Body of pancreas (tissue), 4 donors: ENCODE results near the gene DRICH1.

Experiments used
- POLR2A ChIP-seq, 3 donors: fragments of 450-650 bp; IDR thresholded peaks; one replicate each; pipeline ENCODE4 v1.6.1; 2016; ENCODE audit warnings: antibody characterized with exemption in 3 of 3, mild to moderate bottlenecking in 2 of 3
- TF ChIP-seq, protein P1 (sequence below), 7 experiments: fragments of 450-650 bp in 4 of 7; fragments of 200-600 bp in 3 of 7; sonication (generic) in 3 of 7; IDR thresholded peaks; one replicate each; pipeline ENCODE4 v1.5.1; 2016 to 2019; ENCODE audit warnings: antibody characterized with exemption in 7 of 7

DNA sequence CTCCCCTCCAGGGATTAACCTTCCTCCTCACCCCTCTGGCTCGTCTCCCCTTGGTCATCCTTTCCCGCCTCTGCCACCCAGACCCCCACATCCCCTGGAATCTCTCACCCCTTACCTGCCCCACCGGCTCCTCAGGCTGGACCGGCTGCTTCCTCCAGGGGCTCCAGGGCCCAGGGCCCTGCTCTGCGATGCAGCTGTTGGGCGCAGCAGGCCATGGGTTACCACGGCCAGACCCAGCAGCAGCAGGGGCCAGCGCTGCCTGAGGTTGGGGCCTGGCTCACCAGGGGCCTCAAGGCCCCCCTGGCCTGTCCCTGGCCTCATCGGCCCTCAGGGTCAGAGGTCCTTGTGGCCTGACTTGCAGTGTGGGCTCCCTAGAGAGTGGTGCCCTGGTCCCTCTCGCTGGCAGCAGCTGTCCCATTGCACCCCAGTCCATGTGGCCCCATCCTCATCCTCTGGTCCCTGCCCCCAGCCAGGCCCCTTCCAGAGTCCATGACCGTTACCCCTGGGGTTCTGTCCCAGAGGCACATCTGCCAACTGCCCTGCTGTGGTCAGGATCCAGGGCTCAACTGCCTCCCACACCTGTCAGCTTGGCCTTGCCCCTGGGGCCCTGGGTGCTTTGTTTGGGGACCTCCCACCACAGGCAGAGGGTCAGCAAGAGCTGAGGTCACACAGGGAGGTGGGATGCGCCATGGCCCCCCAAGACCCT lies 52.1 kb downstream of the DRICH1 start, which contains the start of gene IGLL1:
- TF ChIP-seq, protein P1, sequence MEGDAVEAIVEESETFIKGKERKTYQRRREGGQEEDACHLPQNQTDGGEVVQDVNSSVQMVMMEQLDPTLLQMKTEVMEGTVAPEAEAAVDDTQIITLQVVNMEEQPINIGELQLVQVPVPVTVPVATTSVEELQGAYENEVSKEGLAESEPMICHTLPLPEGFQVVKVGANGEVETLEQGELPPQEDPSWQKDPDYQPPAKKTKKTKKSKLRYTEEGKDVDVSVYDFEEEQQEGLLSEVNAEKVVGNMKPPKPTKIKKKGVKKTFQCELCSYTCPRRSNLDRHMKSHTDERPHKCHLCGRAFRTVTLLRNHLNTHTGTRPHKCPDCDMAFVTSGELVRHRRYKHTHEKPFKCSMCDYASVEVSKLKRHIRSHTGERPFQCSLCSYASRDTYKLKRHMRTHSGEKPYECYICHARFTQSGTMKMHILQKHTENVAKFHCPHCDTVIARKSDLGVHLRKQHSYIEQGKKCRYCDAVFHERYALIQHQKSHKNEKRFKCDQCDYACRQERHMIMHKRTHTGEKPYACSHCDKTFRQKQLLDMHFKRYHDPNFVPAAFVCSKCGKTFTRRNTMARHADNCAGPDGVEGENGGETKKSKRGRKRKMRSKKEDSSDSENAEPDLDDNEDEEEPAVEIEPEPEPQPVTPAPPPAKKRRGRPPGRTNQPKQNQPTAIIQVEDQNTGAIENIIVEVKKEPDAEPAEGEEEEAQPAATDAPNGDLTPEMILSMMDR (IDR thresholded peaks at IDR 0.05) = no peak
- TF ChIP-seq POLR2A (IDR thresholded peaks at IDR 0.05) = no peak
